Measurements from ENCODE around the gene SUGCT.

The SUGCT gene

GRCh38 chr7:40793132-40793531, 658.3 kb downstream of the SUGCT start:
- Histone ChIP-seq H3K9me3 (ENCODE audit: severe bottlenecking) (no peaks in the 10 kb centered on the region), H3K36me3 (no peaks in the 10 kb centered on the region), H3K4me3 (ENCODE audit: low read depth, low read length) (no peak overlapping the region), H3K27ac (no peak overlapping the region), H3K27me3 (ENCODE audit: insufficient read depth, low read depth, severe bottlenecking) (no peaks in the 10 kb centered on the region)
- no peak for TF ChIP-seq CTCF (IDR thresholded peaks at IDR 0.05; ENCODE audit: low read depth, low read length)
- no peak for DNase-seq

GRCh38 chr7:40795607-40796006, 660.8 kb downstream of the SUGCT start:
- no peaks in the 10 kb centered on the region for H3K27me3 ChIP-seq (ENCODE audit: insufficient read depth, low read depth, severe bottlenecking)
- no peak for DNase-seq
- no peaks in the 10 kb centered on the region for H3K36me3 ChIP-seq
- TF ChIP-seq CTCF (IDR thresholded peaks at IDR 0.05; ENCODE audit: low read depth, low read length), result no peak
- H3K9me3 ChIP-seq (ENCODE audit: severe bottlenecking), result no peaks in the 10 kb centered on the region
- H3K27ac ChIP-seq, result no peak overlapping the region
- H3K4me3 ChIP-seq (ENCODE audit: low read depth, low read length), result no peak overlapping the region

- H3K4me3 ChIP-seq (ENCODE audit: low read depth, low read length), result no peak overlapping the region
- H3K27me3 ChIP-seq (ENCODE audit: insufficient read depth, low read depth, severe bottlenecking), result no peaks in the 10 kb centered on the region
- H3K9me3 ChIP-seq (ENCODE audit: severe bottlenecking), result no peaks in the 10 kb centered on the region
- TF ChIP-seq CTCF (IDR thresholded peaks at IDR 0.05; ENCODE audit: low read depth, low read length), result no peak
- H3K36me3 ChIP-seq, result no peaks in the 10 kb centered on the region
- no peak overlapping the region for H3K27ac ChIP-seq
- DNase-seq, result no peak
These were observed 661.9 kb downstream of the SUGCT start for GRCh38 chr7:40796723-40797122.

- no peak for DNase-seq
- Histone ChIP-seq H3K27ac (no peak overlapping the region), H3K36me3 (no peaks in the 10 kb centered on the region), H3K4me3 (ENCODE audit: low read depth, low read length) (no peak overlapping the region), H3K9me3 (ENCODE audit: severe bottlenecking) (no peaks in the 10 kb centered on the region), H3K27me3 (ENCODE audit: insufficient read depth, low read depth, severe bottlenecking) (no peaks in the 10 kb centered on the region)
- TF ChIP-seq CTCF (IDR thresholded peaks at IDR 0.05; ENCODE audit: low read depth, low read length), result no peak
These were observed 663.8 kb downstream of the SUGCT start for GRCh38 chr7:40798613-40799012.

- Histone ChIP-seq H3K9me3 (ENCODE audit: severe bottlenecking) (no peaks in the 10 kb centered on the region), H3K4me3 (ENCODE audit: low read depth, low read length) (no peak overlapping the region), H3K27ac (no peak overlapping the region), H3K36me3 (no peaks in the 10 kb centered on the region), H3K27me3 (ENCODE audit: insufficient read depth, low read depth, severe bottlenecking) (no peaks in the 10 kb centered on the region)
- no peak for DNase-seq
- no peak for TF ChIP-seq CTCF (IDR thresholded peaks at IDR 0.05; ENCODE audit: low read depth, low read length)
These were observed 664.9 kb downstream of the SUGCT start for GRCh38 chr7:40799493-40800403.

All from WERI-Rb-1 (cell line).